ENCODE measurements around the gene FLOT2.

- TF ChIP-seq CTCF (optimal IDR thresholded peaks at IDR 0.05 in 1 of 3, IDR thresholded peaks at IDR 0.05 in 1 of 3, conservative IDR thresholded peaks at IDR 0.05 in 1 of 3; ENCODE audit: extremely low read depth in 1 of 3, insufficient read depth in 2 of 3, low read length in 3 of 3) (no peak), EZH2 (IDR thresholded peaks at IDR 0.05; ENCODE audit: low read length) (no peak)
Observed at GRCh38 chr17:28897769-28898526, 415 bp upstream of the FLOT2 start.

All from keratinocyte (primary cell).